ENCODE data around the gene SBF1.
"Not testable (repeated sequence)": the region's sequence is repeated elsewhere in the genome, so short reads cannot be mapped to it uniquely, and the experiment has no call there.

The SBF1 gene

GRCh38 chr22:50521710-50522109, 46.9 kb upstream of the SBF1 start:
- TF ChIP-seq ZNF274 (IDR thresholded peaks at IDR 0.05; ENCODE audit: low read depth, low read length) (no peak), YY1 (IDR thresholded peaks at IDR 0.05; ENCODE audit: insufficient read depth, insufficient read length) (no peak), SUZ12 (IDR thresholded peaks at IDR 0.05; ENCODE audit: extremely low read depth, insufficient read depth, insufficient read length) (no peak)
- Histone ChIP-seq H3K4me3 (ENCODE audit: insufficient read length, low read depth) (no peak overlapping the region), H3K36me3 (ENCODE audit: insufficient read depth, insufficient read length, low read length) (peaks cover 70% of the 10 kb centered on the region), H3K4me1 (ENCODE audit: insufficient read depth, insufficient read length) (peaks cover 7% of the 10 kb centered on the region), H3K9ac (ENCODE audit: insufficient read length, low read depth) (no peak overlapping the region), H3K27me3 (ENCODE audit: insufficient read depth, insufficient read length) (no peaks in the 10 kb centered on the region), H3K9me3 (ENCODE audit: insufficient read depth, low read length) (no peaks in the 10 kb centered on the region)
- DNase-seq (ENCODE audit: low read depth, low spot score), result no peak

GRCh38 chr22:50520826-50521453, 46.1 kb upstream of the SBF1 start:
- TF ChIP-seq SUZ12 (IDR thresholded peaks at IDR 0.05; ENCODE audit: extremely low read depth, insufficient read depth, insufficient read length) (no peak), ZNF274 (IDR thresholded peaks at IDR 0.05; ENCODE audit: low read depth, low read length) (no peak), YY1 (IDR thresholded peaks at IDR 0.05; ENCODE audit: insufficient read depth, insufficient read length) (no peak)

DNA sequence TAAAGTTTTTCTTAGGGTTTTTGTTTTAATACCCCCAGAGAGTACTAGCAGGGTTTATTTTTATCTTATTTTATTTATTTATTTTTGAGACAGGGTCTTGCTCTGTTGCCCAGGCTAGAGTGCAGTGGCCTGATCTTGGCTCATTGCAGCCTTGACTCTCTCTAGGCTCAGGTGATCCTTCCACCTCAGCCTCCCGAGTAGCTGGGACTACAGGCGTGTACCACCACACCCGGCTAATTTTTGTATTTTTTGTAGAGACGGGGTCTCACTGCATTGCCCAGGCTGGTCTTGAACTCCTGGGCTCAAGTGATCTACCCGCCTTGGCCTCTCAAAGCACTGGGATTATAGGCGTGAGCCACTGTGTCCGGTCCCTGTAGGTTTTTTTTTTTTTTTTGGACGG, 45.3 kb upstream of the SBF1 start:
- H3K9ac ChIP-seq (ENCODE audit: insufficient read length, low read depth); H3K27me3 ChIP-seq (ENCODE audit: insufficient read depth, insufficient read length); H3K4me3 ChIP-seq (ENCODE audit: insufficient read length, low read depth); H3K9me3 ChIP-seq (ENCODE audit: insufficient read depth, low read length); DNase-seq (ENCODE audit: low read depth, low spot score); H3K4me1 ChIP-seq (ENCODE audit: insufficient read depth, insufficient read length): not testable (repeated sequence)
- peaks cover 81% of the 10 kb centered on the region for H3K36me3 ChIP-seq (ENCODE audit: insufficient read depth, insufficient read length, low read length)

More at GRCh38 chr22:50520826-50521453, 46.1 kb upstream of the SBF1 start:
- DNase-seq (ENCODE audit: low read depth, low spot score), result no peak
- Histone ChIP-seq H3K4me1 (ENCODE audit: insufficient read depth, insufficient read length) (peaks cover 7% of the 10 kb centered on the region), H3K36me3 (ENCODE audit: insufficient read depth, insufficient read length, low read length) (peaks cover 77% of the 10 kb centered on the region), H3K9ac (ENCODE audit: insufficient read length, low read depth) (no peak overlapping the region), H3K27me3 (ENCODE audit: insufficient read depth, insufficient read length) (no peaks in the 10 kb centered on the region), H3K9me3 (ENCODE audit: insufficient read depth, low read length) (no peaks in the 10 kb centered on the region), H3K4me3 (ENCODE audit: insufficient read length, low read depth) (no peak overlapping the region)

- no peak for TF ChIP-seq SUZ12 (IDR thresholded peaks at IDR 0.05; ENCODE audit: extremely low read depth, insufficient read depth, insufficient read length)
- no peak for TF ChIP-seq ZNF274 (IDR thresholded peaks at IDR 0.05; ENCODE audit: low read depth, low read length)
- TF ChIP-seq YY1 (IDR thresholded peaks at IDR 0.05; ENCODE audit: insufficient read depth, insufficient read length), result no peak
- H3K27me3 ChIP-seq (ENCODE audit: insufficient read depth, insufficient read length), result no peaks in the 10 kb centered on the region
- peaks cover 82% of the 10 kb centered on the region for H3K36me3 ChIP-seq (ENCODE audit: insufficient read depth, insufficient read length, low read length)
- H3K4me1 ChIP-seq (ENCODE audit: insufficient read depth, insufficient read length), result peaks cover 2% of the 10 kb centered on the region
- H3K9me3 ChIP-seq (ENCODE audit: insufficient read depth, low read length), result no peaks in the 10 kb centered on the region
- no peak overlapping the region for H3K9ac ChIP-seq (ENCODE audit: insufficient read length, low read depth)
- DNase-seq (ENCODE audit: low read depth, low spot score), result no peak
- no peak overlapping the region for H3K4me3 ChIP-seq (ENCODE audit: insufficient read length, low read depth)
Measured at GRCh38 chr22:50519151-50519550, 44.3 kb upstream of the SBF1 start.

DNA sequence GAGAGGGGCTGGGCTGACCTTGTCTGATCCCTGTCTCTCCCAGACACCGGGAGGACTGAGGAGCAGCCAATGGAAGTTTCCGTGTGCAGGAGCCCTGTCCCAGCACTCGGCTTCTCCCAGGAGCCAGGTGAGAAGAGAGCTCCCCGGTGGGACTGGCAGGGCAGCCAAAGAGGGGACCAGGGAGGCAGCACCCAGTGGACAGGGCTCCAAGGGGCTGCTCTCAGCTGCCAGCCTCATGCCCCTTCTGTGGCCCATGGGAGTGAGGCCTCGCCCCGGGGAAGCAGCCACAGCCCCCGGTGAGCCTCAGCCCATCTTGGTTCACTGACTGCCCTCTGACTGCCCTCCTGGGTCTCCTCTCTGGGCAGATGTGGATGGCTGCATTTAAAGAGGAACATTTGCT, 43.8 kb upstream of the SBF1 start:
- Histone ChIP-seq H3K4me3 (ENCODE audit: insufficient read length, low read depth) (no peak overlapping the region), H3K9ac (ENCODE audit: insufficient read length, low read depth) (no peak overlapping the region), H3K4me1 (ENCODE audit: insufficient read depth, insufficient read length) (peaks cover 2% of the 10 kb centered on the region), H3K9me3 (ENCODE audit: insufficient read depth, low read length) (no peaks in the 10 kb centered on the region), H3K36me3 (ENCODE audit: insufficient read depth, insufficient read length, low read length) (peaks cover 76% of the 10 kb centered on the region), H3K27me3 (ENCODE audit: insufficient read depth, insufficient read length) (no peaks in the 10 kb centered on the region)
- TF ChIP-seq ZNF274 (IDR thresholded peaks at IDR 0.05; ENCODE audit: low read depth, low read length), result no peak
- no peak for TF ChIP-seq SUZ12 (IDR thresholded peaks at IDR 0.05; ENCODE audit: extremely low read depth, insufficient read depth, insufficient read length)
- TF ChIP-seq YY1 (IDR thresholded peaks at IDR 0.05; ENCODE audit: insufficient read depth, insufficient read length), result no peak
- no peak for DNase-seq (ENCODE audit: low read depth, low spot score)

DNA sequence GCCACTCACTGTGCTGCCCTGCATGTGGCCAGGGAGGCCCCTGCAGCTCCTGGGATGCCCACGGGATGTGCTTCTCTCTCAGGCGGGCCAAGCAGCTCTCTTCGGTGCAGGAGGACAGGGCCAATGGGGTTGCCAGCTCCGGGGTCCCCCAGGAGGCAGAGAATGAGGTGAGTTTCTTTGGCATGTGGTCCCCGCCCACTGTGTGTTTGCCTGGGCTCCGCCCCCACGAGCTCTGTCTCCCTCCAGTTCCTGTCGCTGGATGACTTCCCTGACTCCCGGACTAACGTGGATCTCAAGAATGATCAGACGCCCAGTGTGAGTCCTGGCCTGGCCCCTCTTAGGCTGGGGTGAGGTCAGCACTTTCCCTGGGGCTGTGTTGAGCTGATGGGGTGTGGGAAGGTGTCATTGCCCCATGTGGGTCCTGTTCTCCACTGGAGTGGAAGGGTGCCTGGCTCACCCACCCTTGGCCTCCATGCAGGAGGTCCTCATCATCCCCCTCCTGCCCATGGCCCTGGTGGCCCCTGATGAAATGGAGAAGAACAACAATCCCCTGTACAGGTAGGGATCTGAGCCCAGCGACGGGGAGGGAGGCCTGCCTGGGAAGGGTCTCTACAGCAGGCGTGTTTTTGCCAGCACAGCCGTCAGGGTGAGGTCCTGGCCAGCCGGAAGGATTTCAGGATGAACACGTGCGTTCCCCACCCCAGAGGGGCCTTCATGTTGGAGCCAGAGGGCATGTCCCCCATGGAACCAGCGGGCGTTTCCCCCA, 42.8 kb upstream of the SBF1 start:
- TF ChIP-seq ZNF274 (IDR thresholded peaks at IDR 0.05; ENCODE audit: low read depth, low read length) (no peak), YY1 (IDR thresholded peaks at IDR 0.05; ENCODE audit: insufficient read depth, insufficient read length) (no peak), SUZ12 (IDR thresholded peaks at IDR 0.05; ENCODE audit: extremely low read depth, insufficient read depth, insufficient read length) (no peak)
- Histone ChIP-seq H3K9ac (ENCODE audit: insufficient read length, low read depth) (no peak overlapping the region), H3K27me3 (ENCODE audit: insufficient read depth, insufficient read length) (no peaks in the 10 kb centered on the region), H3K4me3 (ENCODE audit: insufficient read length, low read depth) (no peak overlapping the region), H3K4me1 (ENCODE audit: insufficient read depth, insufficient read length) (peaks cover under 1% of the 10 kb centered on the region), H3K36me3 (ENCODE audit: insufficient read depth, insufficient read length, low read length) (peaks cover 67% of the 10 kb centered on the region), H3K9me3 (ENCODE audit: insufficient read depth, low read length) (no peaks in the 10 kb centered on the region)
- no peak for DNase-seq (ENCODE audit: low read depth, low spot score)

DNA sequence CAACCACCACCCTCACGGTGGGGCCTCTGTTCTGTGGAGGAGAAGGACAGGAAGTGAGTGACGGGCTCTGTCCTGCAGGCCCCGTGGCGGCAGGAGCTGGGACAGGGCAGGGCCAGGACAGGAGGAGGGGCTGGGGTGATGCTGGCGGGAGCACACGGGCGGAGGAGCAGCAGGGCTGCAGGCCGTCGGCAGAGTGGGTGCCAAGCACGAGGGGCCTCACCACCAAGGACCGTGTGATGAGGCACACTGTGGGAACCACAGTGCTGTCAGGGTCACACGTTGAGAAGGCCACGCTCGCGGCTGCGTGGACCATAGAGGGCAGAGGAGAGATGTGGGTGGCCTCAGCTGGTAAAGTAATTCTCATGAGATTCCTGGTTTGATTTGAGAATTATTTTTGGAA, 42.1 kb upstream of the SBF1 start:
- Histone ChIP-seq H3K9ac (ENCODE audit: insufficient read length, low read depth) (no peak overlapping the region), H3K27me3 (ENCODE audit: insufficient read depth, insufficient read length) (no peaks in the 10 kb centered on the region), H3K9me3 (ENCODE audit: insufficient read depth, low read length) (no peaks in the 10 kb centered on the region), H3K36me3 (ENCODE audit: insufficient read depth, insufficient read length, low read length) (peaks cover 63% of the 10 kb centered on the region), H3K4me1 (ENCODE audit: insufficient read depth, insufficient read length) (no peaks in the 10 kb centered on the region), H3K4me3 (ENCODE audit: insufficient read length, low read depth) (no peak overlapping the region)
- DNase-seq (ENCODE audit: low read depth, low spot score), result no peak
- TF ChIP-seq SUZ12 (IDR thresholded peaks at IDR 0.05; ENCODE audit: extremely low read depth, insufficient read depth, insufficient read length) (no peak), YY1 (IDR thresholded peaks at IDR 0.05; ENCODE audit: insufficient read depth, insufficient read length) (no peak), ZNF274 (IDR thresholded peaks at IDR 0.05; ENCODE audit: low read depth, low read length) (no peak)
